Stimulated activated CD4-positive, alpha-beta T cell treated with anti-CD3 and anti-CD28 coated beads, Interleukin-4, amount 100 ng/mL, for 4 hours (primary cell): ENCODE measurements around the gene PTGDS.

Experiments used
- DNase-seq, 2 experiments: peaks; one replicate each; pipeline ENCODE4 v3.0.0-alpha.2; 2020

PTGDS gene

GRCh38 chr9:136958898-136959850, 18.1 kb upstream of the PTGDS start:
- DNase-seq = no peak

- DNase-seq = no peak
These were observed 16.9 kb upstream of the PTGDS start for GRCh38 chr9:136960212-136960937.

- DNase-seq = no peak
These were observed 16.4 kb upstream of the PTGDS start for GRCh38 chr9:136960938-136961275.

- no peak for DNase-seq
These were observed 15.8 kb upstream of the PTGDS start for GRCh38 chr9:136961279-136962065.

GRCh38 chr9:136962163-136962562, 15.1 kb upstream of the PTGDS start:
- DNase-seq = no peak

GRCh38 chr9:136962701-136963248, 14.5 kb upstream of the PTGDS start:
- DNase-seq = no peak

- DNase-seq = no peak
These were observed 14.0 kb upstream of the PTGDS start for GRCh38 chr9:136963341-136963740.

- DNase-seq = no peak
These were observed 13.6 kb upstream of the PTGDS start for GRCh38 chr9:136963751-136964150.

- DNase-seq = no peak
These were observed 13.1 kb upstream of the PTGDS start for GRCh38 chr9:136964171-136964689.

GRCh38 chr9:136964833-136965422, 12.4 kb upstream of the PTGDS start:
- DNase-seq = no peak

- peak in 1 of 2 experiments; percentile 17 for DNase-seq
These were observed 11.4 kb upstream of the PTGDS start for GRCh38 chr9:136965771-136966484.

- no peak for DNase-seq
These were observed 8.8 kb upstream of the PTGDS start for GRCh38 chr9:136968333-136969127.

GRCh38 chr9:136969150-136969549, 8.2 kb upstream of the PTGDS start:
- DNase-seq = no peak

GRCh38 chr9:136969774-136970173, 7.5 kb upstream of the PTGDS start:
- no peak for DNase-seq

- no peak for DNase-seq
These were observed 6.9 kb upstream of the PTGDS start for GRCh38 chr9:136970361-136970760.

GRCh38 chr9:136971746-136972145, 5.6 kb upstream of the PTGDS start:
- DNase-seq = no peak

GRCh38 chr9:136972335-136972734, 5.0 kb upstream of the PTGDS start:
- DNase-seq = no peak

GRCh38 chr9:136972743-136973142, 4.6 kb upstream of the PTGDS start:
- DNase-seq = no peak

GRCh38 chr9:136973618-136974617, 3.4 kb upstream of the PTGDS start:
- no peak for DNase-seq
